ENCODE measurements around the gene SLCO4C1.

Gene SLCO4C1

GRCh38 chr5:102296178-102296817 is at the start of gene SLCO4C1 (continued):
- TF ChIP-seq ZFHX2 (tag by site-specific recombination; conservative IDR thresholded peaks at IDR 0.05) (peak; percentile 99), ZNF664 (tag by site-specific recombination; IDR thresholded peaks at IDR 0.05) (no peak), ZNF747 (tag by site-specific recombination; IDR thresholded peaks at IDR 0.05) (no peak), ZSCAN16 (tag by site-specific recombination; IDR thresholded peaks at IDR 0.05) (no peak), TCF7L2 (IDR thresholded peaks at IDR 0.05; ENCODE audit: borderline replicate concordance, low read depth, low read length) (no peak), ZNF174 (tag by site-specific recombination; IDR thresholded peaks at IDR 0.05) (no peak), ZNF776 (tag by site-specific recombination; IDR thresholded peaks at IDR 0.05; ENCODE audit: borderline replicate concordance) (no peak), ZNF132 (tag by site-specific recombination; IDR thresholded peaks at IDR 0.05; ENCODE audit: borderline replicate concordance) (no peak), ZNF18 (tag by site-specific recombination; IDR thresholded peaks at IDR 0.05) (no peak; the same call in 1 of the 2 replicates), ZNF692 (tag by site-specific recombination; IDR thresholded peaks at IDR 0.05) (peak; percentile 53; the same call in 1 of the 2 replicates), ZNF394 (tag by site-specific recombination; IDR thresholded peaks at IDR 0.05; ENCODE audit: borderline replicate concordance) (peak; percentile 62; the same call in 1 of the 2 replicates), PATZ1 (tag by site-specific recombination; IDR thresholded peaks at IDR 0.05) (peak; percentile 98), HIC1 (tag by site-specific recombination; IDR thresholded peaks at IDR 0.05) (peak; percentile 18; the same call in 1 of the 2 replicates), ZNF23 (tag by site-specific recombination; IDR thresholded peaks at IDR 0.05; ENCODE audit: borderline replicate concordance) (no peak), ZNF654 (tag by site-specific recombination; IDR thresholded peaks at IDR 0.05; ENCODE audit: low read depth) (no peak), ZFP37 (tag by site-specific recombination; IDR thresholded peaks at IDR 0.05) (peak; percentile 41; the same call in 1 of the 2 replicates), ZNF280D (tag by site-specific recombination; IDR thresholded peaks at IDR 0.05) (no peak), ZNF623 (tag by site-specific recombination; IDR thresholded peaks at IDR 0.05) (no peak), ZNF514 (tag by site-specific recombination; IDR thresholded peaks at IDR 0.05) (no peak), PRDM4 (tag by site-specific recombination; IDR thresholded peaks at IDR 0.05) (no peak), ZNF175 (tag by site-specific recombination; IDR thresholded peaks at IDR 0.05) (no peak), ZNF311 (tag by site-specific recombination; IDR thresholded peaks at IDR 0.05; ENCODE audit: borderline replicate concordance) (no peak), SALL2 (tag by site-specific recombination; IDR thresholded peaks at IDR 0.05; ENCODE audit: borderline replicate concordance) (no peak)

Data from HEK293 (cell line).